Suprapubic skin (tissue), 4 donors: Measurements from ENCODE around the gene DHX58. TPM values are rescaled to one million over a fixed set of nuclear protein-coding genes. Genes with fewer than 3 reads are reported as not detected.

Experiments used
- DNase-seq, 2 donors: peaks; one replicate each; pipeline ENCODE4 v3.0.0-alpha.2; 2019; ENCODE audit warnings: low spot score in 2 of 2
- H3K27ac ChIP-seq: fragments of 200-600 bp; sonication (generic); one replicate; pipeline ENCODE4 v1.5.1; 2019
- H3K27me3 ChIP-seq: fragments of 200-600 bp; sonication (generic); one replicate; pipeline ENCODE4 v1.5.1; 2019
- H3K36me3 ChIP-seq: fragments of 200-600 bp; sonication (generic); one replicate; pipeline ENCODE4 v1.5.1; 2019
- H3K4me1 ChIP-seq: fragments of 200-600 bp; sonication (generic); one replicate; pipeline ENCODE4 v1.5.1; 2019
- H3K4me3 ChIP-seq: fragments of 200-600 bp; sonication (generic); one replicate; pipeline ENCODE4 v1.5.1; 2019; ENCODE audit warnings: mild to moderate bottlenecking
- H3K9me3 ChIP-seq: fragments of 200-600 bp; sonication (generic); one replicate; pipeline ENCODE4 v1.5.1; 2019
- CTCF ChIP-seq, 2 donors: fragments of 200-600 bp in 1 of 2; fragments of 450-650 bp in 1 of 2; sonication (generic) in 1 of 2; IDR thresholded peaks; one replicate each; pipeline ENCODE4 v1.5.1; 2016 to 2019; ENCODE audit warnings: antibody characterized with exemption in 2 of 2, mild to moderate bottlenecking in 1 of 2, moderate library complexity in 1 of 2
- EP300 ChIP-seq: sonication (generic); formaldehyde crosslinking; IDR thresholded peaks from one replicate; pipeline ENCODE4 v1.6.1; 2017; ENCODE audit warnings: antibody characterized with exemption
- POLR2A ChIP-seq, 2 donors: fragments of 450-650 bp; IDR thresholded peaks; one replicate each; pipeline ENCODE4 v1.6.1; 2017; ENCODE audit warnings: antibody characterized with exemption in 2 of 2, mild to moderate bottlenecking in 2 of 2, moderate library complexity in 2 of 2
- POLR2AphosphoS5 ChIP-seq, 3 donors: sonication (generic); formaldehyde crosslinking; IDR thresholded peaks; one replicate each; pipeline ENCODE4 v1.6.1; 2017; ENCODE audit warnings: antibody characterized with exemption in 3 of 3
- WGBS: methylation state at CpG from one replicate; pipeline ENCODE4 v1.1.5; 2018; 5-methylcytosine and 5-hydroxymethylcytosine counted together
- total RNA-seq, 4 donors: library from RNA; depleted of rRNA; stranded (reverse); fragments of >200 nt; gene quantifications; one replicate each; pipeline ENCODE4 v1.1.0, GENCODE V29; 2016

DHX58 gene
- total RNA-seq, 4 donors from 2014 or later, result 8.2 to 14.2 (median 11.9) TPM

- TF ChIP-seq POLR2A (IDR thresholded peaks at IDR 0.05), result no peak
- TF ChIP-seq CTCF (IDR thresholded peaks at IDR 0.05), result no peak
- TF ChIP-seq POLR2AphosphoS5 (IDR thresholded peaks at IDR 0.05), result no peak
- TF ChIP-seq EP300, result no peak
- WGBS, result 80% methylated on average over 21 of the region's 30 CpGs
- Histone ChIP-seq H3K27ac (no peak overlapping the region), H3K4me1 (peaks cover 54% of the 10 kb centered on the region), H3K4me3 (no peak overlapping the region), H3K9me3 (no peaks in the 10 kb centered on the region), H3K27me3 (no peaks in the 10 kb centered on the region), H3K36me3 (peaks cover 7% of the 10 kb centered on the region)
- DNase-seq, result no peak
Measured at GRCh38 chr17:42117397-42118125, 5.0 kb upstream of the DHX58 start.

- Histone ChIP-seq H3K4me3 (no peak overlapping the region), H3K36me3 (peaks cover 7% of the 10 kb centered on the region), H3K4me1 (peaks cover 50% of the 10 kb centered on the region), H3K27me3 (no peaks in the 10 kb centered on the region), H3K9me3 (no peaks in the 10 kb centered on the region), H3K27ac (no peak overlapping the region)
- peak; percentile 91 to 93 for DNase-seq
- 58% methylated on average over 10 of the region's 18 CpGs for WGBS
- no peak for TF ChIP-seq POLR2AphosphoS5 (IDR thresholded peaks at IDR 0.05)
- peak; percentile 79 to 81 for TF ChIP-seq CTCF (IDR thresholded peaks at IDR 0.05)
Measured at GRCh38 chr17:42116705-42117396, 4.3 kb upstream of the DHX58 start.

GRCh38 chr17:42114118-42114517, 1.6 kb upstream of the DHX58 start:
- Histone ChIP-seq H3K27ac (no peak overlapping the region), H3K27me3 (no peaks in the 10 kb centered on the region), H3K4me3 (no peak overlapping the region), H3K9me3 (no peaks in the 10 kb centered on the region), H3K4me1 (peaks cover 38% of the 10 kb centered on the region), H3K36me3 (peaks cover 7% of the 10 kb centered on the region)
- no peak for DNase-seq
- WGBS, result 93% methylated on average over 7 of the region's 9 CpGs
- no peak for TF ChIP-seq POLR2AphosphoS5 (IDR thresholded peaks at IDR 0.05)
- TF ChIP-seq EP300, result no peak
- TF ChIP-seq CTCF (IDR thresholded peaks at IDR 0.05), result no peak

- H3K9me3 ChIP-seq, result no peaks in the 10 kb centered on the region
- no peak overlapping the region for H3K4me3 ChIP-seq
- no peak for DNase-seq
- H3K4me1 ChIP-seq, result peaks cover 32% of the 10 kb centered on the region
- H3K27ac ChIP-seq, result peak overlapping the region; percentile 92
- no peak for TF ChIP-seq POLR2AphosphoS5 (IDR thresholded peaks at IDR 0.05)
- TF ChIP-seq EP300, result no peak
- no peak for TF ChIP-seq CTCF (IDR thresholded peaks at IDR 0.05)
- no peak for TF ChIP-seq POLR2A (IDR thresholded peaks at IDR 0.05)
- H3K27me3 ChIP-seq, result no peaks in the 10 kb centered on the region
- peaks cover 7% of the 10 kb centered on the region for H3K36me3 ChIP-seq
- 88% methylated on average over 23 of the region's 28 CpGs for WGBS
Measured at GRCh38 chr17:42113293-42114069, 967 bp upstream of the DHX58 start.
